A549 (cell line): ENCODE measurements around the gene SFXN1. TPM values are rescaled to one million over a fixed set of nuclear protein-coding genes. Genes with fewer than 3 reads are reported as not detected.

Source experiments
- ATAC-seq, 2 experiments: fragments of 200-7000 bp in 1 of 2; fragments of >200 bp in 1 of 2; cut with Nextera tagmentation in 1 of 2; cut with Tn5 transposase in 1 of 2; 3 replicates each; pipeline versions ENCODE4 v1.8.0 to v1.9.1; 2018 to 2020; ENCODE audit warnings: mild to moderate bottlenecking in 1 of 2, moderate library complexity in 1 of 2
- CTCF ChIA-PET: fragments of 300-600 bp; sonication (Branson Sonifier 250); formaldehyde crosslinking; extraction: SDS; loops from one replicate; lab custom pipeline; 2021; ENCODE audit warnings: antibody characterized with exemption, inconsistent platforms; lab: Yijun Ruan, JAX
- POLR2A ChIA-PET: fragments of 350-600 bp; formaldehyde crosslinking; extraction: SDS; loops from one replicate; lab custom pipeline; 2021; ENCODE audit warnings: antibody characterized with exemption, inconsistent platforms; lab: Yijun Ruan, JAX
- DNase-seq, 2 experiments: peaks; one replicate each; pipeline versions ENCODE4 v3.0.0 to v3.0.0-alpha.2; 2011 to 2016; ENCODE audit warnings: low read depth in 1 of 2, low spot score in 1 of 2
- FAIRE-seq: peaks from 2 replicates; lab custom pipeline; 2011; peaks lifted over from hg19 to GRCh38; lab: Jason Lieb, UNC
- H3K27ac ChIP-seq, 2 experiments: fragments of >200 bp; sonication (Bioruptor Twin); formaldehyde crosslinking; 3 replicates each; pipeline ENCODE4 v1.5.1; 2016 to 2017
- H3K4me1 ChIP-seq: fragments of >200 bp; sonication (Bioruptor Twin); formaldehyde crosslinking; 3 replicates; pipeline ENCODE4 v1.6.1; 2016
- H3K4me2 ChIP-seq: fragments of >200 bp; sonication (Bioruptor Twin); formaldehyde crosslinking; 3 replicates; pipeline ENCODE4 v1.6.1; 2016
- H3K4me3 ChIP-seq: fragments of >200 bp; sonication (Bioruptor Twin); formaldehyde crosslinking; 3 replicates; pipeline ENCODE4 v1.5.1; 2016
- H3K9me3 ChIP-seq: fragments of >200 bp; sonication (Bioruptor Twin); formaldehyde crosslinking; 3 replicates; pipeline ENCODE4 v1.6.1; 2016
- CBX8 ChIP-seq: fragments of 200-600 bp; sonication (generic); IDR thresholded peaks from 2 replicates; pipeline ENCODE4 v1.6.1; 2016
- EHMT2 ChIP-seq: fragments of 200-600 bp; sonication (generic); IDR thresholded peaks from 2 replicates; pipeline ENCODE4 v1.6.1; 2016; ENCODE audit warnings: antibody characterized with exemption, low read depth, mild to moderate bottlenecking, moderate library complexity
- EP300 ChIP-seq, 2 experiments: fragments of >200 bp; sonication (Bioruptor Twin); formaldehyde crosslinking; IDR thresholded peaks; 2 replicates in 1 of 2; 3 replicates in 1 of 2; pipeline ENCODE4 v1.6.1; 2016 to 2017
- FOSL2 ChIP-seq, 2 experiments: fragments of 450-650 bp in 1 of 2; fragments of >200 bp in 1 of 2; sonication (Bioruptor Twin) in 1 of 2; formaldehyde crosslinking; IDR thresholded peaks; 2 replicates each; pipeline versions ENCODE4 v1.5.0 to v1.6.1; 2016 to 2020; ENCODE audit warnings: mild to moderate bottlenecking in 1 of 2, moderate library complexity in 1 of 2
- HOXA7 ChIP-seq: fragments of 250-450 bp; sonication (Bioruptor Pico); IDR thresholded peaks from 2 replicates; pipeline ENCODE4 v1.5.0; 2020; ENCODE audit warnings: mild to moderate bottlenecking, moderate library complexity
- JUN ChIP-seq, 2 experiments: fragments of >200 bp; sonication (Bioruptor Twin); formaldehyde crosslinking; IDR thresholded peaks; 2 replicates in 1 of 2; 3 replicates in 1 of 2; pipeline ENCODE4 v1.6.1; 2016 to 2017
- MAFK ChIP-seq: fragments of 450-650 bp; IDR thresholded peaks from 2 replicates; pipeline ENCODE4 v1.6.1; 2014; ENCODE audit not compliant: partially characterized antibody
- NPAS2 ChIP-seq: fragments of 250-450 bp; sonication (Bioruptor Pico); IDR thresholded peaks from 2 replicates; pipeline ENCODE4 v1.8.0; 2022; ENCODE audit warnings: mild to moderate bottlenecking, moderate library complexity, borderline replicate concordance
- POLR2AphosphoS2 ChIP-seq: conservative IDR thresholded peaks from 2 replicates; pipeline ENCODE4 v1.6.1; 2012; ENCODE audit warnings: low read length, improper control_type of control experiment, inconsistent platforms
- SREBF2 ChIP-seq: fragments of 450-650 bp; IDR thresholded peaks from 2 replicates; pipeline ENCODE4 v1.6.1; 2014; ENCODE audit warnings: mild to moderate bottlenecking, moderate library complexity
- TFCP2L1 ChIP-seq: fragments of 250-450 bp; sonication (Bioruptor Pico); IDR thresholded peaks from 2 replicates; pipeline ENCODE4 v1.5.0; 2021; ENCODE audit warnings: mild to moderate bottlenecking
- ZC3H11A ChIP-seq: fragments of 450-650 bp; IDR thresholded peaks from 2 replicates; pipeline ENCODE4 v1.6.1; 2014; ENCODE audit warnings: antibody characterized with exemption, mild to moderate bottlenecking
- ZNF302 ChIP-seq: fragments of 250-450 bp; sonication (Bioruptor Pico); IDR thresholded peaks from 2 replicates; pipeline ENCODE4 v1.9.0; 2021; ENCODE audit warnings: inconsistent platforms, mild to moderate bottlenecking, moderate library complexity
- ZSCAN20 ChIP-seq: fragments of 250-450 bp; sonication (Bioruptor Pico); IDR thresholded peaks from 2 replicates; pipeline ENCODE4 v1.8.0; 2022; ENCODE audit warnings: mild to moderate bottlenecking, moderate library complexity
- WGBS: methylation state at CpG from one replicate; pipeline ENCODE4 v1.1.6; 2017; ENCODE audit errors: missing lambda C conversion rate; 5-methylcytosine and 5-hydroxymethylcytosine counted together
- polyA plus RNA-seq, 4 experiments: library from polyadenylated mRNA; depleted of rRNA in 3 of 4; stranded (reverse); fragments of >200 nt; fragmentation: RNase III in 1 of 4; extraction: RNeasy Plus Mini Kit Qiagen cat#74134 plus additional on column Dnase treatment in 1 of 4; gene quantifications; 2 replicates in 3 of 4; 3 replicates in 1 of 4; pipeline ENCODE4 v1.2.3, GENCODE V29; 2011 to 2017
- TF ChIP-seq, protein P1 (sequence below): fragments of 450-650 bp; IDR thresholded peaks from 2 replicates; pipeline ENCODE4 v1.6.1; 2014; ENCODE audit warnings: antibody characterized with exemption
- TF ChIP-seq, protein P2 (sequence below): IDR thresholded peaks from 2 replicates; pipeline ENCODE4 v1.6.1; 2012; ENCODE audit warnings: low read depth, borderline replicate concordance
- TF ChIP-seq, protein P3 (sequence below): IDR thresholded peaks from 2 replicates; pipeline ENCODE4 v1.6.1; 2012
- TF ChIP-seq, protein P4 (sequence below): IDR thresholded peaks from 2 replicates; pipeline ENCODE4 v1.6.1; 2012
- TF ChIP-seq, protein P5 (sequence below): fragments of >200 bp; sonication (Bioruptor Twin); formaldehyde crosslinking; IDR thresholded peaks from 3 replicates; pipeline ENCODE4 v1.6.1; 2016

The SFXN1 gene
- polyA plus RNA-seq, 2 of the 4 experiments (the other 2 are of a cell fraction) = 79.6 to 190 TPM

DNA sequence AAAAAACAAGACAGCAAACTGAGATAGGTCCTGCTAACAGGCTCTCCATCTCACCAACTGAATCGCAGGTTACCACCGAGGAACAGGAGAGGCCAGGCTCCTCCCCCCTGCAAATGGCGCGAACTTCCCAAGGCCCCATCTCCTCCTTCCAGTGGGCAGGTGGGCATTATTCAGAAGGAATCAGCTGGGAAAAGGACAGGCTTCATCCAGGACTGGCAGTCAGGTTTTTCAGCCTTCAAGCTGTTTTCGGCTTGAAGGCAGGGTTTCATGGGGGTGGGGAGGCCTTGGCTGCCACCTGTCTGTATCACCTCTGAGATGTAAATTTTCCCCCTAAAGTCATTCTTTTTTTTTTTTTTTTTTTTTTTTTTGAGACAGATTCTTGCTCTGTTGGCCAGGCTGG is 79.4 kb downstream of the SFXN1 start:
- ChIA-PET CTCF (interaction anchor here (0.7 kb wide), 1 partner anchor 8 kb away, joined by 5 read pairs; no protein-coding TSS in a partner anchor), POLR2A (interaction anchor here (0.7 kb wide), 1 partner anchor 18 kb away, joined by 9 read pairs; no protein-coding TSS in a partner anchor)
- WGBS = 85% methylated on average over 5 of the region's 5 CpGs
- Histone ChIP-seq H3K27ac (no peak overlapping the region), H3K9me3 (peaks cover 4% of the 10 kb centered on the region; the same call in 2 of the 3 replicates), H3K4me3 (no peak overlapping the region), H3K4me2 (no peak overlapping the region), H3K4me1 (no peaks in the 10 kb centered on the region)
- DNase-seq (no peak), FAIRE-seq (no peak), ATAC-seq (no peak)
- no peak for TF ChIP-seq MAFK
- TF ChIP-seq, protein P1, sequence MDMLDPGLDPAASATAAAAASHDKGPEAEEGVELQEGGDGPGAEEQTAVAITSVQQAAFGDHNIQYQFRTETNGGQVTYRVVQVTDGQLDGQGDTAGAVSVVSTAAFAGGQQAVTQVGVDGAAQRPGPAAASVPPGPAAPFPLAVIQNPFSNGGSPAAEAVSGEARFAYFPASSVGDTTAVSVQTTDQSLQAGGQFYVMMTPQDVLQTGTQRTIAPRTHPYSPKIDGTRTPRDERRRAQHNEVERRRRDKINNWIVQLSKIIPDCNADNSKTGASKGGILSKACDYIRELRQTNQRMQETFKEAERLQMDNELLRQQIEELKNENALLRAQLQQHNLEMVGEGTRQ = no peak
- no peak for TF ChIP-seq SREBF2
- TF ChIP-seq, protein P2, sequence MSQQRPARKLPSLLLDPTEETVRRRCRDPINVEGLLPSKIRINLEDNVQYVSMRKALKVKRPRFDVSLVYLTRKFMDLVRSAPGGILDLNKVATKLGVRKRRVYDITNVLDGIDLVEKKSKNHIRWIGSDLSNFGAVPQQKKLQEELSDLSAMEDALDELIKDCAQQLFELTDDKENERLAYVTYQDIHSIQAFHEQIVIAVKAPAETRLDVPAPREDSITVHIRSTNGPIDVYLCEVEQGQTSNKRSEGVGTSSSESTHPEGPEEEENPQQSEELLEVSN = no peak
- TF ChIP-seq, protein P3, sequence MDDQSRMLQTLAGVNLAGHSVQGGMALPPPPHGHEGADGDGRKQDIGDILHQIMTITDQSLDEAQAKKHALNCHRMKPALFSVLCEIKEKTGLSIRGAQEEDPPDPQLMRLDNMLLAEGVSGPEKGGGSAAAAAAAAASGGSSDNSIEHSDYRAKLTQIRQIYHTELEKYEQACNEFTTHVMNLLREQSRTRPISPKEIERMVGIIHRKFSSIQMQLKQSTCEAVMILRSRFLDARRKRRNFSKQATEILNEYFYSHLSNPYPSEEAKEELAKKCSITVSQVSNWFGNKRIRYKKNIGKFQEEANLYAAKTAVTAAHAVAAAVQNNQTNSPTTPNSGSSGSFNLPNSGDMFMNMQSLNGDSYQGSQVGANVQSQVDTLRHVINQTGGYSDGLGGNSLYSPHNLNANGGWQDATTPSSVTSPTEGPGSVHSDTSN = no peak
- TF ChIP-seq POLR2AphosphoS2 = no peak
- TF ChIP-seq, protein P4, sequence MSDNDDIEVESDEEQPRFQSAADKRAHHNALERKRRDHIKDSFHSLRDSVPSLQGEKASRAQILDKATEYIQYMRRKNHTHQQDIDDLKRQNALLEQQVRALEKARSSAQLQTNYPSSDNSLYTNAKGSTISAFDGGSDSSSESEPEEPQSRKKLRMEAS = no peak
- TF ChIP-seq ZSCAN20 (CRISPR knock-in tag) = no peak
- no peak for TF ChIP-seq FOSL2 (IDR thresholded peaks at IDR 0.05)
- TF ChIP-seq FOSL2 (CRISPR knock-in tag; IDR thresholded peaks at IDR 0.05) = no peak
- TF ChIP-seq TFCP2L1 (CRISPR knock-in tag) = no peak
- no peak for TF ChIP-seq JUN (IDR thresholded peaks at IDR 0.05)

DNA sequence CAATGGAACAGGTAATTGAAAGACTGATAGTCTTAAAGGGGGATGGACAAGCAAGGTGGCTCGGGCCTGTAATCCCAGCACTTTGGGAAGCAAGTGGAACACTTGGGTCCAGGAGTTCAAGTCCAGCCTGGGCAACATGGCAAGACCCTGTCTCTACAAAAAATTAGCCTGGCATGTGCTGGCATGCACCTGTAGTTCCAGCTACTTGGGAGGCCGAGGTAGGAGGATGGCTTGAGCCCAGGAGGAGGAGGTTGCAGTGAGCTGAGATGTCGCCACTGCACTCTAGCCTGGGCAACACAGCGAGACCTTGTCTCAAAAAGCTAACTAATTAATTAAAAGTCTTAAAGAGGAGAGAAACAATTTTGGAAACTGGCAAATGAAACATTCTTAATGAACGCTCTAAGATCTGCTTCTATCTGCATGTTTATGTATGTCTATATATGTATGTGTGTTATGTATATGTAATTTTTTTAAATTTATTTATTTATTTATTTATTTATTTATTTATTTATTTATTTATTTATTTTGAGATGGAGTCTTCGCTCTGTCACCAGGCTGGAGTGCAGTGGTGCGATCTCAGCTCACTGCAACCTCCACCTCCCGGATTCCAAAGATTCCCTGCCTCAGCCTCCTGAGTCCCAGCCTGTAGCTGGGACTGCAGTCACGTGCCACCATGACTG is 80.6 kb downstream of the SFXN1 start:
- Histone ChIP-seq H3K4me2 (no peak overlapping the region), H3K4me3 (no peak overlapping the region), H3K9me3 (peaks cover 4% of the 10 kb centered on the region; the same call in 2 of the 3 replicates), H3K27ac (no peak overlapping the region), H3K4me1 (no peaks in the 10 kb centered on the region)
- ChIA-PET POLR2A (no interaction called here), CTCF (no interaction called here)
- ATAC-seq = no peak
- DNase-seq = no peak
- TF ChIP-seq ZC3H11A = peak; percentile 78
- TF ChIP-seq, protein P1 = no peak
- 74% methylated on average over 9 of the region's 9 CpGs for WGBS
- FAIRE-seq = no peak

DNA sequence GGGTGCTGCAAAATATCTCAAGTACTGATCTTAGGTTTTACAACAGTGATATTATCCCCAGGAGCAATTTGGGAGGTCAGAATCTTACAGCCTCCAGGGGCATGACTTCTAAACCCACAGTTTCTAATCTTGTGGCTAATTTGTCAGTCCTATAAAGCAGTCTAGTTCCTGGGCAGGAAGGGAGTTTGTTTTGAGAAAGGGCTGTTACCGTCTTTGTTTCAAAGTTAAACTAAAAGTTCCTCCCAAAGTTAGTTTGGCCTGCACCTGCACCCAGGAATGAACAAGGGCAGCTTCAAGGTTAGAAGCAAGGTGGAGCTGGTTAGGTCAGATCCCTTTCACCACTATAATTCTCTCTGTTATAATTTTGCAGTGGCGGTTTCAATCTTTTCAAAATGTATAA is 81.7 kb downstream of the SFXN1 start:
- FAIRE-seq (no peak), ATAC-seq (no peak), DNase-seq (no peak)
- ChIA-PET POLR2A (interaction anchor here (0.6 kb wide), 1 partner anchor 1149 kb away, joined by 4 read pairs; no protein-coding TSS in a partner anchor), CTCF (interaction anchor here (0.6 kb wide), 1 partner anchor 1125 kb away, joined by 4 read pairs; no protein-coding TSS in a partner anchor)
- TF ChIP-seq, protein P3 = no peak
- Histone ChIP-seq H3K4me3 (no peak overlapping the region), H3K4me2 (no peak overlapping the region), H3K9me3 (no peaks in the 10 kb centered on the region), H3K4me1 (no peaks in the 10 kb centered on the region), H3K27ac (no peak overlapping the region)
- WGBS = 46% methylated on average over 2 of the region's 2 CpGs

DNA sequence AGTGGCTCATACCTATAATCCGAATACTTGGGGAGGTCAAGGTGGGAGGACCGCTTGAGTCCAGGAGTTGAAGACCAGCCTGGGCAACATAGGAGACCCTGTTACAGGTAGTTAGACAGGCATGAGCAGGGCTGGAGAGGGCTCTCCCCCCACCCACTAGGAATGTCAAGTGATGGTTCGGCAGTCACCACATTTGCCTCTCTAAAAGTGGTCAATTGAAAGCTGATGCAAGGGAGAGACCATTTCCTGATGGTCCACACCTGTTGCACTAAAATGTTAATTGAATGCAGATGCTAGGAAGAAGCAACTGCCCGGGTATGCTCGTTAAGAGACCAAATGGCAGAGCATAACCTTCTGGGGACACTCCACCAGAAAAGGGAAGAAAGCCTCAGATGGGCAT is 82.7 kb downstream of the SFXN1 start:
- H3K27ac ChIP-seq = no peak overlapping the region
- 46% methylated on average over 5 of the region's 5 CpGs for WGBS
- POLR2A ChIA-PET = no interaction called here
- H3K4me2 ChIP-seq = no peak overlapping the region
- no peak overlapping the region for H3K4me3 ChIP-seq
- no peak for TF ChIP-seq FOSL2 (IDR thresholded peaks at IDR 0.05)
- no peak for TF ChIP-seq FOSL2 (CRISPR knock-in tag; IDR thresholded peaks at IDR 0.05)
- TF ChIP-seq EP300 (IDR thresholded peaks at IDR 0.05) = no peak
- no peak for TF ChIP-seq ZNF302 (CRISPR knock-in tag)
- no peak for TF ChIP-seq EHMT2
- TF ChIP-seq NPAS2 (CRISPR knock-in tag) = no peak
- TF ChIP-seq CBX8 = no peak
- TF ChIP-seq TFCP2L1 (CRISPR knock-in tag) = no peak
- TF ChIP-seq, protein P5, sequence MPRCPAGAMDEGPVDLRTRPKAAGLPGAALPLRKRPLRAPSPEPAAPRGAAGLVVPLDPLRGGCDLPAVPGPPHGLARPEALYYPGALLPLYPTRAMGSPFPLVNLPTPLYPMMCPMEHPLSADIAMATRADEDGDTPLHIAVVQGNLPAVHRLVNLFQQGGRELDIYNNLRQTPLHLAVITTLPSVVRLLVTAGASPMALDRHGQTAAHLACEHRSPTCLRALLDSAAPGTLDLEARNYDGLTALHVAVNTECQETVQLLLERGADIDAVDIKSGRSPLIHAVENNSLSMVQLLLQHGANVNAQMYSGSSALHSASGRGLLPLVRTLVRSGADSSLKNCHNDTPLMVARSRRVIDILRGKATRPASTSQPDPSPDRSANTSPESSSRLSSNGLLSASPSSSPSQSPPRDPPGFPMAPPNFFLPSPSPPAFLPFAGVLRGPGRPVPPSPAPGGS = no peak
- TF ChIP-seq HOXA7 = no peak
- H3K9me3 ChIP-seq = no peaks in the 10 kb centered on the region
- ATAC-seq (no peak), DNase-seq (no peak), FAIRE-seq (no peak)
- no peaks in the 10 kb centered on the region for H3K4me1 ChIP-seq
- CTCF ChIA-PET = no interaction called here
